Measurements from ENCODE around the gene OR4D2.

The OR4D2 gene

GRCh38 chr17:58215685-58216084 is 48.9 kb downstream of the OR4D2 start:
- DNase-seq (ENCODE audit: extremely low spot score), result no peak
- POLR2A ChIA-PET, result no interaction called here
- TF ChIP-seq CTCF (IDR thresholded peaks at IDR 0.05; ENCODE audit: control extremely low read depth, extremely low read depth, low read depth, missing control alignments), result no peak
- CTCF ChIA-PET, result interaction anchor here (0.8 to 9.2 kb wide), 6 partner anchors 15 to 972 kb away, joined by 3 to 77 read pairs (median 6); no protein-coding TSS in a partner anchor

GRCh38 chr17:58217766-58218165 is 51.0 kb downstream of the OR4D2 start:
- no peak for TF ChIP-seq CTCF (IDR thresholded peaks at IDR 0.05; ENCODE audit: control extremely low read depth, extremely low read depth, low read depth, missing control alignments)
- CTCF ChIA-PET, result interaction anchor here (1.5 to 9.2 kb wide), 4 partner anchors 13 to 32 kb away, joined by 3 to 77 read pairs (median 36); no protein-coding TSS in a partner anchor
- no peak for DNase-seq (ENCODE audit: extremely low spot score)
- POLR2A ChIA-PET, result no interaction called here

GRCh38 chr17:58219007-58219788 is 52.4 kb downstream of the OR4D2 start, which contains the start of gene MKS1:
Gene MKS1 (minus strand): TSS chr17:58219255. CDS start chr17:58219230, 25 bp downstream.
- peak; percentile 99 for DNase-seq (ENCODE audit: extremely low spot score)
- POLR2A ChIA-PET, result interaction anchor here (0.5 kb wide), 1 partner anchor 136 kb away, joined by 3 read pairs; the partner anchor contains the start of gene DYNLL2
- CTCF ChIA-PET, result interaction anchor here (1.0 to 5.7 kb wide), 12 partner anchors 9 to 309 kb away, joined by 3 to 52 read pairs (median 4); no protein-coding TSS in a partner anchor
- TF ChIP-seq CTCF (IDR thresholded peaks at IDR 0.05; ENCODE audit: control extremely low read depth, extremely low read depth, low read depth, missing control alignments), result peak; percentile 72

- CTCF ChIA-PET, result interaction anchor here (1.0 to 5.7 kb wide), 9 partner anchors 10 to 39 kb away, joined by 3 to 52 read pairs (median 7); no protein-coding TSS in a partner anchor
- DNase-seq (ENCODE audit: extremely low spot score), result no peak
- no peak for TF ChIP-seq CTCF (IDR thresholded peaks at IDR 0.05; ENCODE audit: control extremely low read depth, extremely low read depth, low read depth, missing control alignments)
- POLR2A ChIA-PET, result no interaction called here
Observed at GRCh38 chr17:58219789-58220183, 53.0 kb downstream of the OR4D2 start.
